LHCN-M2 (cell line): ENCODE data around the gene GYS1. TPM values are rescaled to one million over a fixed set of nuclear protein-coding genes. Genes with fewer than 3 reads are reported as not detected.
A peak's percentile ranks its signal among the peaks of the same experiment; 100 is the strongest.

Source experiments
- DNase-seq: peaks from one replicate; pipeline ENCODE4 v3.0.0-alpha.2; 2012; ENCODE audit warnings: low read depth
- total RNA-seq: library from RNA; depleted of rRNA; stranded (reverse); fragments of >200 nt; gene quantifications from 2 replicates; pipeline ENCODE4 v1.2.3, GENCODE V29; 2014

GYS1 gene
- total RNA-seq, 1 experiment from 2014 or later: 80.0 TPM

GRCh38 chr19:48965040-48965805 lies 27.9 kb downstream of the GYS1 start, which contains the start of gene FTL:
TSS of gene FTL (plus strand) at chr19:48965309. CDS start at chr19:48965508, 199 bp downstream.
- DNase-seq: peak; percentile 91

GRCh38 chr19:48964205-48965039 lies 28.7 kb downstream of the GYS1 start:
- peak; percentile 51 for DNase-seq

- peak; percentile 72 for DNase-seq
Observed at GRCh38 chr19:48963371-48964204, 29.5 kb downstream of the GYS1 start.

GRCh38 chr19:48962849-48963165 lies 30.3 kb downstream of the GYS1 start:
- no peak for DNase-seq

- DNase-seq: peak; percentile 40
Observed at GRCh38 chr19:48962029-48962848, 30.9 kb downstream of the GYS1 start.

- DNase-seq: no peak
Observed at GRCh38 chr19:48961673-48962028, 31.5 kb downstream of the GYS1 start.

- no peak for DNase-seq
Observed at GRCh38 chr19:48961051-48961649, 32.0 kb downstream of the GYS1 start.

GRCh38 chr19:48959341-48960239 lies 33.5 kb downstream of the GYS1 start:
- no peak for DNase-seq

- DNase-seq: no peak
Observed at GRCh38 chr19:48958006-48958405, 35.1 kb downstream of the GYS1 start.

GRCh38 chr19:48955308-48955958 lies 37.7 kb downstream of the GYS1 start:
- no peak for DNase-seq

GRCh38 chr19:48954595-48955307 lies 38.4 kb downstream of the GYS1 start, which contains the start of gene BAX:
TSS of gene BAX (plus strand) at chr19:48954875. CDS start at chr19:48954929, 54 bp downstream.
- DNase-seq: peak; percentile 97

GRCh38 chr19:48953990-48954594 lies 39.0 kb downstream of the GYS1 start:
- DNase-seq: no peak

- DNase-seq: no peak
Observed at GRCh38 chr19:48953141-48953540, 40.0 kb downstream of the GYS1 start.

GRCh38 chr19:48950830-48951519 lies 42.1 kb downstream of the GYS1 start:
- DNase-seq: no peak

- DNase-seq: no peak
Observed at GRCh38 chr19:48950159-48950558, 43.0 kb downstream of the GYS1 start.

- DNase-seq: no peak
Observed at GRCh38 chr19:48947258-48947542, 45.9 kb downstream of the GYS1 start.

- no peak for DNase-seq
Observed at GRCh38 chr19:48946463-48947257, 46.4 kb downstream of the GYS1 start.
